A204.1 (cell line): ENCODE results near the gene POU6F2.

Experiments
- FAIRE-seq: peaks from 2 replicates; lab custom pipeline; 2012; peaks lifted over from hg19 to GRCh38; lab: Jason Lieb, UNC

POU6F2 gene

DNA sequence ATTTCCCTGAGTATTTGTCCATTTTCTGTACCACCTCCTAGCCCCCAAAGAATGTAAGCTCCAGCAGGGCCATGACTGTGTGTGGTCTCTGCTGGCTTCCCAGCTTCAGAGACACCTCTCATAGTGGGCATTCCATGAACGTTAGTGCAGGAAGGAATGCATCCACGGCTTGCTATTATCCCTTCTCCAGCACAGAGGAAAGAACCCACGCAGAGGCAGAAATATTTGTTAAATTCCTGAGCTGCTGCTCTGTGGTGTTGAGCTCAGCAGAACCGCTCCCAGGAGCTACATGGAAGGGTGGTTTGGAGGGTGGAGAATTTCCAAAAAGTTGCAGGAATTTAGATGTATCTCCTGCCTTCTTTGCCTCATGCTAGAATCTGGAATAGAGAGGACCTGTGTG lies 275.2 kb downstream of the POU6F2 start:
- no peak for FAIRE-seq

DNA sequence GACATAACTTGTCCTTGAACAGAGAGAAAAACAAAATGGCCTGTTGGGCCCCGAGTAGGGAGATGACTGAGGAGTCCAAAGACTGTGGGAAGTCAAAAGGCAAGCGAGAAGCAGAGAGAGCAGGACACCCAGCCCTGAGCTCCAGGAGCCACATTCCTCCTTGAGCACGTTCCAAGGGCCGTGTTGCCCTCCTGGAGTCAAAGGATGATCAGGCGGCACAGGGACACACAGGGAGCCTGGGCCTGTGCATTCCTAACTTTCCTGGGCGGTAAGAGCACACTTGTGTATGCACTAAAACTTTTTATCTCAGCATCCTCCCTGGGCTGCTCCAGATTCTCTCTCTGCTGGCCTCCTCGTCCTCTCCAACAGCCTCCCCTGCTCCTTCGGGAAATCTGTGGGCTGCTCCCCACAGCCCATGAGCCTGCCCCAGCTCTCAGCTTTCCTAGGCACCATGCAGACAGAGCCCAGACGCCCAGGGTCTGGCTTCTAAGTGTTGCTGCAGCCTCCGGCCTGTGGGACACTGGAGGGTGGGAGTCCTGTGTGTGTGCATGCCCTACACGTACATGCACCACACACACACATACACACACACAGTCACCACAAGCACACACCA lies 281.8 kb downstream of the POU6F2 start:
- no peak for FAIRE-seq

DNA sequence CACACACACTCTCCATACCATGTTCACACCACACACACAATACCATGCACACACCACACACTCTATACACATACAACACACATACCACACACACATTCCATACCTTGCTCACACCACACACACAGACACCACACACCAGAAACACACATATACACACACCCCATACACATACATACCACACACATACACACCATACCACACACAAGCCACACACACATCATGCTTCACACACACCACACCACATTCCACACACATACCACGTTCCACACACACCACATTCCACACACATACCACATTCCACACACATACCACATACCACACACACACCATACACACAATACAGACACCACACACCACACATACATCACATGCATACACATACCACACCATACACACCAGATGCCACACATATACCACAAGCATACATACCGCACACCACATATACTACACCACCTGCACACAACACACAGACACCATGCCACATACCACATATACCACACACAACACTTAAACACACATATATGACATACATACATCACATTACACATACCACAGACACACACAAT lies 282.7 kb downstream of the POU6F2 start:
- FAIRE-seq, result no peak

DNA sequence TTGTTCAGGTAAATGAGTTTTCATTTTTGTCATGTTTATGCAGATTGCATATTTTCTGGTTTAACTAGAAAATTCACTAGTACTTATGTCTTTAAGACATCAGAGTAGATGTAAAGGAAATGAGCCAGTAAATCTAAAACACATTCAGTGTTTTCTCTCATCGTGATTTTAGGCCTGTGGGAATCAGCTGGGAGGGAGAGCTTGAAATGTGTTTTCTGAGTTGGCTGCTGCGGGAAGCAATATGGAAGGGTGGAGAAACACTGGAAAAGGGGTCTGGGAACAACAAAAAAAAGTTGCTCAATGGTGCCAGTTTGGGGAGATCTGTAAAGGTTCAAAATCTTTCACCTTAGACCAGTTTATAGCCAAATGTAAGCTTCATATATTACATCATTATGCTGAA lies 284.1 kb downstream of the POU6F2 start:
- FAIRE-seq, result no peak

DNA sequence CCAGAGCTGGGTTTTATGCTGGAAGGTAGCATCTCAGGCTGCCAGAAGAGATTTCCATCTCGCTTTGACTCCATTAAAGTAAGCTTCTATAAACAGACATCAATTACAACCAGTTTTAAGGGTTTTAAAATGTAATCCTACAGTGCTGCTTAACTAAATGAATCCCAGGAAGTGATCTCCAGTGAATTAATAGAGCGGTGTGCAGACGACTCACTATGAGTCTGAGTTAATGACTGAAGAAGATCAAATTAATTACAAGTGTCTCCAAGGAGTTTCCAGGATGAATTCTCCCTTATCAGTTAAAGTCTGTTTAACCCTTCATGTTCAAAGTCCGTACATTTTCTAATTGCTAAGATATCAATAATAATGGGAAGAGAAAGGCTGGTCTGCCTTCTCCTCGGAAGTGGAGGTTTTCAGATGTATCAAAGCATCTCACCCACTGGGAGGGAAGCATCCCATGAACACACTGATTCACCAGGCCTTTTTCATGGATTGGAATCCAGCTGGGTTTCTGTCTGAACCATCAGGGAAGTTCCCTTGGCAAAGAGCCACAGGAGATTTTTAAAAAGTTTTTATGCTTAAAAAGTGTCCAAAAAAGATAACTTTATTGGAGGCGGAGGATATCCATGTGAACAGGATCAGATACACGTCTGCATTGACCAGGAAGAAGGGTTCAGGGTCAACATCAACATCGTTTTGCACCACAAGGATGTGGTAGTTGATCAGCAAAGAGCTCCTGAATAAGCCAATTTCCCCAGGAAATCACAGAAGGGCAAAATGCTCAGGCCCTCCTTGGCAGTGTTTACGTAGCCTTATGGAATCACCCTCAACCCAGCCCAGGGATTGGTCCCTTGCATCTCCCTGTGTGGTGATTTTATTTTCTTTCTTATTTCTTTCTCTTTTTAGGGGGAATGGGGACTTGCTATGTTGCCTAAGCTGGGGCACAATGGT lies 288.2 kb downstream of the POU6F2 start:
- no peak for FAIRE-seq

DNA sequence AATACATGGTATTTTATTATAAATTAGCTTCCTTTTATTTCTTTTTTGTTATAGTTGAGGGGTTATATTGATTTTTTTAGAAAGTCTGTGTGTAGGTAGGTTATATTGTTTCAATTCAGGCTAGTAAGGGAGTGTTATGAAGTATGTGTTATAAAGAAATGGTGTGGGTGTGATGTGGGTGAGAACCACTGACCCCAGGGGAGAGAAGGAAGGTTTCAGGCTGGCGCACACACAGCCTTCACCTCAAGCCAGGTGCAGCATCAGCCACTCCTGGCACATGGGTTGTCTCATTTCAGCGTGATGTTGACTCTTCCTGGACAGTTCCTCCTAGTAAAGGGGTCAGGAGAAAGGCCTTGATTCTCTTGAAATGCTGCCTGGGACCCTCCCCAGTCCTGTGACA lies 291.3 kb downstream of the POU6F2 start:
- FAIRE-seq, result no peak

DNA sequence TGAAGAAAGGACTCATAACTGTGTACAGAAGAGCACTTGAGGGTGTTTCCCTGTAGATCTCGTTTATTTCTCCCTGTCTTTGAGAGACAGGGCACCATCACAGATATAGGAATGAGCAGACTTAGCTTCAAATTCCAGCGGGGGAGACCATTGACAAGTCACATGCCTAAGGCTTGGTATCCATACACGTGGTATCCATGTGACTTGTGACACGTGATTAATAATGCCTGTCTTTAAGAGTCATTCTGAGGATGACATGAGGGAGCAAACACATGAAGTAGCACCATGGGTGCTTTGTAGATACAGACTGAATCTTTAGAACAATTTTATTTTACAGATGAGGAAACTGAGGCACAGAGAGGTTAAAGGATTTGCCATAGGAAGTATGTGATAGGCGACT lies 292.3 kb downstream of the POU6F2 start:
- FAIRE-seq, result no peak

DNA sequence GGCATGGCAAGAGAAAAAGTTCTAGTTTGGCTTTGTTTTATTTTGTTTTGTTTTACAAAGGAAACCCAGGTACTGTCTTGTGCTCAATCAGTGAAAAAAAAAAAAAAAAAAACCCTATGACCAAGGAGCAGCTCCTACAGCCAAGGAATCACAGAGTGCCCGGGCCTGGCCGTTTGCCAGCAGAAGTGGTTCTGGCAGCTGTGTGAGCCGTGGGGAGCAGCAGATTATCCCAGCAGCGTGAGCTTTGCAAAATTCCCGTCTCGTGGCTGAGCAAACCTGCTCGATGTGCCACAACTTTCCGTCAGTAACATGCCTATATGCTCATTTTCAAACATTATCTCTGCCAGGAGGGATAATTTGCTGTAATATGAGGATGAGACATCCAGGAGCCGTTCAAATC lies 293.7 kb downstream of the POU6F2 start:
- no peak for FAIRE-seq

DNA sequence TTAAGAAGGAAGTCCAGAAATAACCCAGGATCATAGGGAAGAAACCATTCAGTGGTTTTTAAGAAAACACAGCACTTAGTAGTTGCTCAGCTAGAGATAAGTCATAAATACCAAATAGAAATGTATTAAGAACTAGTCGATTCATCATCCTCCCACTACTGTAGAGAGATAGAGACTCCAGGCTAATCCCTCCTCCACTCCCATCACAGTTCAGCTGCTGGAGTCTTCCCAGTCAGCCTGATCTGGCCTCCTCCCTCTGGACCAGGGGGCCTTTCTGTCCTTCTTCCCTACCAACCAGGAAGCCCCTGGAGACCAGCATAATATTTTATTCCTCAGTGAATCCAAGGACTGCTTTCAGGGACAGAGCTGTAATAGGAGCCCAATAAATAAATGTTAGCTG lies 294.4 kb downstream of the POU6F2 start:
- FAIRE-seq, result no peak

DNA sequence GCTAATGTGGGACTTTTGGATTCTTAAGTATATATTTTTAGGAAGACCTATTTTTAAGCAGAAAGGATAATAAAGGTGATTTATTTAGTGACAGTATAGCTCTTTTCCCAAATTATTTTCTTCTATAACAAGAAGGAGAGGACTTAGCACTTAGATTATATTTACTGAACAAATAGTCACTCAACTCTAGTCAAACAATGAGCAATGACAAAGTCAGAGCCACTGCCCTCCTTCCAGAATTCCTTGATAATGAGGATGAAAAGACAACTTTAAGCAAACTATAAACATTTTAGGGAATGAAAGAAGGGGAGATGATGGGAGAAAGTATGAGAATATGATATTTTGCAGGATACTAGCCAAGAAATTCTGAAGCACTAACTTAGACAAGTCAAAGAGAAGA lies 295.0 kb downstream of the POU6F2 start:
- FAIRE-seq, result no peak

DNA sequence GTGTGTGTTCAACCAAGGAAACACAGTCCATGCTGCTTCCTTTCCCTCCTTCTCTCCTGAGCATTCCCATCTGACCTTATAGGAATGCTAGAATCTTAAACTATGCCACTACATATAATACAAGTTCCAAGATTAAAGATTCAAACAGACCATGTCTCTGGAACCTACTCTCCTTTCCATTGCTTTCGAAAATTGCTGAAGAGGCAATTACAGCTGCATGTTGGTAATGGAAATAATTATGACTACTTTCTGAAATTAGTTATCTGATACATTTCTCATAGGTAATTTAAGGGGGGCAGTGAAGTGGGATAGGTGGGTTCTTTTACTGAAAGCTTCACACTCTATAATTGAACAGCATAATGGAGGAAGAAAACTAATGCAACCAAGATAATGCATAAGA lies 302.6 kb downstream of the POU6F2 start:
- no peak for FAIRE-seq

DNA sequence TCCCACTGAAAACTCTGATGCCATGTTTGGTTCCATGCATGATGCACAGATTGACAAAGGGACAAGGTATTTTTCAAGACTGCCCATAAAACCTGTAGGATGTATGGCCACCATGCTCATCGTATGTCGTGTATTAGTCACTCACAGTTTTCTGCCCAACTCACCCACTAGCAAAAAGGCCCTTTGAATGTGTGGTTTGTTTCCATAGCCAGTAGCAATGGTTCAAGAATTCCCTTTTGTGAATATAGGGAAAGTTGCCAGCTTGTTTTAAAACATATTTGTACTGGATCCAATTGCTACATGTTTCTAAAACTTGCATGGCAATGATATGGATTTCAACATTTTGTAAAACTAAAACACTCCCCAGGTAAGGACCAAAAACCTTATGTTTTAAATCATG lies 307.5 kb downstream of the POU6F2 start:
- no peak for FAIRE-seq

DNA sequence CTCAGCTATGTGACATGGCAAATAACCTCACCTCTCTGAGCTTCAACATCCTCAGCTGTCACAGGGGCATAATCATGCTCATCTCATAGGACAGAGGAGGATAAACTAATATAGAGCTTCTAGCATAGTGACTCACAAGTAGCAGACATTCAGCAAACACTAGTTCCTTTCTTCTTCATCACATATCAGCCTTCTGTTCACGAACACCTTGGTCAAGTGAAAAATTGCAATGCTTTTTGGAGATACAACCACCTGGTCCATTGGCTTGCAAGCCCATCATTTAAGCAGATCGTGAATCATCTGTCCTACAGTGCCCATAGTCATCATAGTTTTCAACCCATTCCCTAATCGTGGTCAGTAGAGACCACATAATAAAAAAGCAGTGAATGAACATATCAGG lies 310.6 kb downstream of the POU6F2 start:
- FAIRE-seq, result no peak

DNA sequence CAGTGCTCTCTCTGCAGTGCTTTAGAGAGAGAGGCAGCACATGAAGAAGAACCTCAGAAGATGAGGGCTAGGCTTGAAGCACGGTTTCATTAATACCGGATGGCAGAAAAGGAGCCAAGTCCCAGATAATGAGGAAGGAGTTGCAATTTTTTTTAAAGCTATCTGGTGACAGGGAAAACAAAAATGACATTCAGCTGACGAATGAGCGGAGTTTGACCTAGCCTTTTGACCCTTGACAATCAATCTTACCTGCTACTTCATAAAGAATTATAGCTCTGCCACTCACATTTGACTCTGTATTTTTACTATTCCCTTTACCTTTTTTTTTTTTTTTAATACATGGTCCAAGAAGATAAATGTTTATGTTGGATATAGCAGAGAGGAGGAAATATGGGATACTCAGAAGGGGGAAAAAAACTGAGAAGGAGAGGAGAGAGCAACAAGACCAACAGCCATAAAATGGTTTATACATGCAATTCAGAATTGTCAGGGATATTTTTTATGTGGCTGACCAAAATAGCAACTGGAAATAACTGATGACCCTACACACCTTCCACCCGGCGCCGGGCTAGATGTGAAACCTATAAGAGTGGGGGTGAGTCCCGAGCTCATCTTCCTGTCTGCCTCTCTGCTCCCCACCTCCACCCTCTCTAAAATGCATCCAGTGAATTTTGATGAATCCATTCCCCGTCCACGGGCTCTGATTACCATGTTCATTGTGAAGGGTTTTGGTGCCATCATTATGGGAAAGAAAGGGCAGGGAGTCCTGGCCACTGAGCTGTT lies 314.1 kb downstream of the POU6F2 start:
- no peak for FAIRE-seq

DNA sequence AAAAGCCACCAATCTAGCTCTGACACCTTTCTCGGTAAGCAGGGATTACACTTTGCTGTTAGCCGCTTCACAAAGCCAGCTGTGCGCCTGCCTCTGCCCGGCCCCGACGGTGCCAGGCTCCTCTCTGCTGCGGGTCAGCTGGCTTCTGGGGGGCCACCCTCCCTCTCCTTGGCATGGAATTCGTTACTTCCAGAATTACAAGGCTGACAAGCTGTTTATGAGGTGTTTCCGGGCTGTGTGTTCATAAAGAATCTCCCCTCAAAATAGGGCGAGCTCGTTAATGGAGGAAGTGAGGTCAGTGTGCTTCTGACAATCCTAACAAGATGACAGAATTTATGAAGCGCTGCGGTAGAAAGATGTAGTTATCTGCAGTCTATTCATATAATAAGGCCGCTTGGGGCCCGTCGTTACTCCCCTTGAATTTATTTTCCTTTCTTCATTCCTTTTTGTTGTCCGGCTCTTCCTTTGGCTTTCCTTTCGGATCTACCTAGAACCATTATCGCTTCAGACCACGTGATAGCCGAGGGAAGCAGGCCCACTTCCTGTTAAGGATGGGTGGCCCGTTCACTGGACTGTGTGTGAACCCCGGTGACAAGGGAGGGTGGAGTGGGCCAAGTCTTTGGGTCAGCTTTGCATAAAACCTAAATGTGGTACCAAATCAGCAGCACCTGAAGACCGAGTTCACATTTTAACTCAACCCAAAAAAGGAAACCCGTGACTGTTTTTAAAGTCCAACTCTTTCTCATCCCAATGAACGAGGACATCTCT lies 315.5 kb downstream of the POU6F2 start:
- FAIRE-seq, result no peak

DNA sequence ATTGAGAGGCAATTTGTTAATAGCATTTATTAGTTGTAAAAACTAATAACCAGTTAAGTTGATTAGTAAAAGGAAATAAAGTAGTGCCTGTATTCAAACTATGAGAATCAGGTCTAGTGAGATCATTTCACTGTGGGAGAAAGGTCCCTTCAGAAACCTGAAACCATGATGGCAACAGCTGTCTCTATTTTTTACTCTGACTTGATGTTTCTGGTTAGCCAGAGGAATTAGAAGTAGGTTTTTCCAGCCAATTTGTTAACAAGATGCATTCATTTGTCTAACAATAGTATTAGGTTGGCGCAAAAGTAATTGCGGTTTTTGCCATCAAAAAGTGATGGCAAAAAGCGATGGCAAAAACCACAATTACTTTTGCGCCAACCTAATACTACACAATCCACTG lies 316.3 kb downstream of the POU6F2 start:
- FAIRE-seq, result no peak

DNA sequence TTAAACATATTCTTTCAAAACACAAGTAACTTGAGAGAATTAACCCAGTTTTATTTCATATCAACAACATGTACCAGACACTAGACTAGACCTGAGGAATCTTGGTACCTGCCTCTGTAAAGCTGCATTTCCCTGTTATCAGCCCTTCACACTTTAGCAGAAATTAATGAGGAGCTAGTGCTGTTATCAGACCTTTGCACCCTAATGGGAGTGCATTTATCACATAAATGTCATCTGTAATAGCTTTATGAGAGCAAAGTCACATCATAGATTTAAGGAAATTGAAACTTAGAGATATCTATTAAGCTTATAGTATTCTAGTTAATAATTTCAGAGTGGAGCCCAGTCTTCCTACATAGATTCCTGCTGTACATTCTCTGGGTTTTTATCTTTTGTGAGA lies 318.1 kb downstream of the POU6F2 start:
- no peak for FAIRE-seq

DNA sequence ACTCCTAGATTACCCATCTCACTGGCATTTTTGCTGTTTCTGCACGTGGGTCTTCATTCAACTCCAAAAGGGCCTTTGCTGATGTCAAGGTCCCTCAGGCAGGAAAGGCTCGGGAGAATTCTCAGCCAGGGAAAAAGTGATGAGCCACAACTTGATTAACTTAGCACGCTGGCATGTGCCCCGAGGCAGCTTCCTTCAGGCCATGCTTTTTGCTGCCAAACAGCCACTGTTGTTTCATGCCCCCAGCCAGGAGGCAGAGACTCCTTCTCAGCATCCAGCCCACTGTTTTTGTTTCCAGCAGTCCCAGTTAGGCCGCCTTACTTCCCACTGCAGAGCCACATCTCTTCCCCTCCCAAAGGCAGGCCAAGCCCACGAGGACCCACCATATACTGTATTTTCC lies 322.0 kb downstream of the POU6F2 start:
- FAIRE-seq, result no peak

DNA sequence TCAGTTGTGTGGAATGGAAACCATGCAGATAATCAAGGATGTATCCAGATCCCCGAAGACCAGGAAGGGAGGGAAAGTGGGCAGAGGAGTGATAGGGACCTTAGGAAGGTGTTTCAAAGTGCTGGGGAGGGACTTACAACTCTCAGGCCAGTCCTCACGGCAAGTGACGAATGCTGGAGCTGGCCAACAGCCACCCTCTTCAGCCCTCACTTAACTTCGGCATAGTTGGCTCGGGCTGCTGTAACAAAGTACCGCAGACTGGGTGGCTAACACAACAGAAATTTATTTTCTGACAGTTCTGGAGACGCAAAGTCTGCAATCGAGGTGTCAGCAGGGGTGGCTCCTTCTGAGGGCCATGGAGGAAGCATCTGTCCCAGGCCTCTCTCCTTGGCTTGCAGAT lies 322.6 kb downstream of the POU6F2 start:
- no peak for FAIRE-seq

DNA sequence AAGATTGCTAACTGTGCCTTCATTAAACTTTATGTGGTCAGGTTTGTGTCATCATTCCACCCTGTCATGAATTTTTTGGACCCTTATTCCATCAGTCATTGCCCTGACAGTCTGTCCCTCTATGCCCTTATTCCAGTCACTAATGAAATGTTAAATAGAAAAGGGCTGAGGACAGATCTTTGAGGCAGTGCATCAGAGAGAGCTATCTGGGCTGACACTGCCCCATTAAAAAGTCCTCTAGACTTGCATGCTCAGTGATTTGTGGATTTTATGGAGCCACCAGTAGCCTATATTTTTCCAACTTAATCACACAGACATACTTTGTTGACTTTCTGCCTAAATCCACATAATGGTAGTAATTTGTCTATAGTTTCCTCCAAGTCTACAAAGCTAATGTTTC lies 323.8 kb downstream of the POU6F2 start:
- FAIRE-seq, result no peak

DNA sequence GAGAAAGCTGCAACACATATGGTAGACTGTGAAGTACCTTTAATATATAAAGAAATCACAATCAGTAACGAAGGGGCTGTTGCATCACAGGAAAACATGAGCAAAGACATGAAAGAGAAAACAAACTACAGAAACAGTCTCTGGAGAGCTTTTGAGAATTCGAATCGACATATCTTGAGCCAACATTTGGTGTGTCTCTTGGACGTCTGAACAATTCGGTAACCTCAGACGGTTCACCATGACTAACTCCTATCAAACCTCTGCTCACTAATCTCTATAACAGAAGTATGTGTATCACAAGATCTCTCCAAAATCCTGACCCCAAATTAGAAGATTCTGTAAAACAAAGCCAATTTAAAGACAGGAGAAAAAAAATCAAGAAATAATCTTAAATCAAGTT lies 326.5 kb downstream of the POU6F2 start:
- FAIRE-seq, result no peak
